Spleen (tissue), 11 donors: ENCODE measurements around the gene JPH2. TPM values are rescaled to one million over a fixed set of nuclear protein-coding genes. Genes with fewer than 3 reads are reported as not detected.

ENCODE experiments used
- DNase-seq: peaks from one replicate; pipeline ENCODE4 v3.0.0-alpha.2; 2020
- H3K27ac ChIP-seq, 8 donors: fragments of 200-600 bp; sonication (generic) in 7 of 8; 1 replicate in 4 of 8; 2 replicates in 4 of 8; pipeline versions ENCODE4 v1.5.0 to v1.8.0; 2016 to 2021; ENCODE audit warnings: inconsistent platforms in 4 of 8, mild to moderate bottlenecking in 4 of 8, moderate library complexity in 1 of 8
- H3K27me3 ChIP-seq, 7 donors: fragments of 200-600 bp; sonication (generic) in 6 of 7; replicated peaks in 1 of 7; 1 replicate in 4 of 7; 2 replicates in 3 of 7; pipeline versions ENCODE4 v1.5.0 to v1.8.0; 2016 to 2021; ENCODE audit warnings: inconsistent platforms in 3 of 7, mild to moderate bottlenecking in 1 of 7
- H3K36me3 ChIP-seq, 6 donors: fragments of 200-600 bp; sonication (generic) in 5 of 6; 1 replicate in 4 of 6; 2 replicates in 2 of 6; pipeline versions ENCODE4 v1.5.0 to v1.8.0; 2016 to 2021; ENCODE audit warnings: inconsistent platforms in 2 of 6
- H3K4me1 ChIP-seq, 6 donors: fragments of 200-600 bp; sonication (generic) in 5 of 6; 1 replicate in 3 of 6; 2 replicates in 3 of 6; pipeline versions ENCODE4 v1.5.0 to v1.8.0; 2016 to 2021; ENCODE audit warnings: inconsistent platforms in 3 of 6
- H3K4me3 ChIP-seq, 8 donors: fragments of 200-600 bp; sonication (generic) in 7 of 8; 1 replicate in 4 of 8; 2 replicates in 4 of 8; pipeline versions ENCODE4 v1.5.0 to v1.8.0; 2016 to 2021; ENCODE audit warnings: inconsistent platforms in 4 of 8, mild to moderate bottlenecking in 4 of 8, moderate library complexity in 2 of 8
- H3K9me3 ChIP-seq, 8 donors: fragments of 200-600 bp; sonication (generic) in 7 of 8; 1 replicate in 4 of 8; 2 replicates in 4 of 8; pipeline versions ENCODE4 v1.5.0 to v1.8.0; 2016 to 2021; ENCODE audit warnings: inconsistent platforms in 4 of 8
- CTCF ChIP-seq, 11 experiments: fragments of 200-600 bp in 7 of 11; fragments of 450-650 bp in 4 of 11; sonication (generic) in 4 of 11; IDR thresholded peaks in 8 of 11; conservative IDR thresholded peaks in 3 of 11; 1 replicate in 7 of 11; 2 replicates in 4 of 11; pipeline versions ENCODE4 v1.4.0 to v1.8.0; 2016 to 2021; ENCODE audit warnings: antibody characterized with exemption in 11 of 11, inconsistent platforms in 4 of 11, mild to moderate bottlenecking in 1 of 11
- POLR2A ChIP-seq, 3 donors: fragments of 450-650 bp; IDR thresholded peaks; one replicate each; pipeline ENCODE4 v1.5.1; 2017; ENCODE audit warnings: antibody characterized with exemption in 3 of 3, mild to moderate bottlenecking in 1 of 3
- POLR2AphosphoS5 ChIP-seq, 3 donors: sonication (generic); formaldehyde crosslinking; IDR thresholded peaks; one replicate each; pipeline ENCODE4 v1.5.1; 2017; ENCODE audit warnings: antibody characterized with exemption in 3 of 3
- WGBS, 5 donors: extraction: QIAGEN DNeasy Blood & Tissue Kit in 3 of 5; methylation state at CpG; one replicate each; pipeline versions ENCODE4 v1.1.5 to v1.1.7; 2013 to 2018; 5-methylcytosine and 5-hydroxymethylcytosine counted together
- intact Hi-C: fragments of 100-400 bp; cut with DNase I; formaldehyde crosslinking; loops from one replicate; pipeline ENCODE4 v1.15.0; 2023; ENCODE audit warnings: low total_unique reads
- polyA plus RNA-seq, 3 donors: library from polyadenylated mRNA; stranded (reverse); fragments of 200-250 nt; gene quantifications; one replicate each; pipeline ENCODE4 v1.2.1, GENCODE V29; 2013
- total RNA-seq, 7 donors: library from RNA; depleted of rRNA in 3 of 7; stranded (reverse); fragments of >200 nt in 3 of 7; fragmentation: NEBNext Ultra II Directional in 4 of 7; extraction: Animal tissue kit (Norgen Biotek cat#: 25700) in 4 of 7; gene quantifications; one replicate each; pipeline versions ENCODE4 v1.1.0 to v1.2.1, GENCODE V29; 2016 to 2021
- donor health status: healthy with polysubstance abuse.
- donor health status: DM: no; HTN: no; CAD: no; lungs with moderate emphysema.
- donor health status: DM: no; HTN: no; CAD: no.
- donor health status: Bipolar disorder and iron deficiency.
- donor health status: healthy.
- donor health status: DM: no; HTN: no; CAD: no.
- donor health status: DM: yes; HTN: yes; CAD: no.

The JPH2 gene
- total and polyA plus RNA-seq, 10 donors, result 0.50 to 4.4 (median 1.3) TPM

GRCh38 chr20:44208770-44209169 is 21.8 kb upstream of the JPH2 start:
- Histone ChIP-seq H3K4me1 (peaks cover 18 to 84% (median 59%) of the 10 kb centered on the region in 6 donors), H3K27ac (peak overlapping the region in 4 of 8 donors; percentile 34 to 99 (median 98)), H3K9me3 (no peaks in the 10 kb centered on the region), H3K36me3 (peaks cover 0 to 31% (median 24%) of the 10 kb centered on the region in 6 donors), H3K4me3 (peak overlapping the region in 6 of 8 donors; percentile 76 to 99 (median 92)), H3K27me3 (no peaks in the 10 kb centered on the region)
- WGBS, 5 donors, result 21 to 41% (median 28%) methylated on average over 7 of the region's 7 CpGs
- intact Hi-C loops, result no loop called here
- DNase-seq, result no peak
- TF ChIP-seq POLR2A (IDR thresholded peaks at IDR 0.05) (no peak), POLR2AphosphoS5 (IDR thresholded peaks at IDR 0.05) (no peak)

GRCh38 chr20:44208165-44208564 is 21.2 kb upstream of the JPH2 start:
- no peak for DNase-seq
- TF ChIP-seq POLR2A (IDR thresholded peaks at IDR 0.05) (no peak), POLR2AphosphoS5 (IDR thresholded peaks at IDR 0.05) (no peak), CTCF (IDR thresholded peaks at IDR 0.05 in 8 of 11, conservative IDR thresholded peaks at IDR 0.05 in 3 of 11) (no peak)
- Histone ChIP-seq H3K4me1 (peaks cover 18 to 87% (median 59%) of the 10 kb centered on the region in 6 donors), H3K27me3 (no peaks in the 10 kb centered on the region), H3K4me3 (peak overlapping the region in 5 of 8 donors; percentile 76 to 99 (median 89)), H3K36me3 (peaks cover 0 to 36% (median 25%) of the 10 kb centered on the region in 6 donors), H3K27ac (peak overlapping the region in 4 of 8 donors; percentile 34 to 99 (median 98)), H3K9me3 (no peaks in the 10 kb centered on the region)
- 43 to 60% (median 55%) methylated on average over 7 of the region's 7 CpGs for WGBS, 5 donors
- intact Hi-C loops, result no loop called here

- peak overlapping the region in 4 of 8 donors; percentile 33 to 99 (median 41) for H3K27ac ChIP-seq
- H3K4me1 ChIP-seq, result peaks cover 18 to 85% (median 55%) of the 10 kb centered on the region in 6 donors
These were observed 20.2 kb upstream of the JPH2 start for GRCh38 chr20:44207126-44207723.

GRCh38 chr20:44206132-44206531 is 19.1 kb upstream of the JPH2 start:
- Histone ChIP-seq H3K27ac (no peak overlapping the region), H3K4me3 (no peak overlapping the region), H3K27me3 (no peaks in the 10 kb centered on the region), H3K4me1 (peaks cover 18 to 76% (median 46%) of the 10 kb centered on the region in 6 donors), H3K36me3 (peaks cover 0 to 56% (median 41%) of the 10 kb centered on the region in 6 donors), H3K9me3 (no peaks in the 10 kb centered on the region)
- DNase-seq, result no peak
- TF ChIP-seq CTCF (IDR thresholded peaks at IDR 0.05 in 8 of 11, conservative IDR thresholded peaks at IDR 0.05 in 3 of 11) (no peak), POLR2AphosphoS5 (IDR thresholded peaks at IDR 0.05) (no peak), POLR2A (IDR thresholded peaks at IDR 0.05) (no peak)
- intact Hi-C loops, result no loop called here

More at GRCh38 chr20:44207126-44207723, 20.2 kb upstream of the JPH2 start:
- Histone ChIP-seq H3K27me3 (no peaks in the 10 kb centered on the region), H3K36me3 (peaks cover 0 to 45% (median 31%) of the 10 kb centered on the region in 6 donors), H3K4me3 (peak overlapping the region in 1 of 8 donors; percentile 99), H3K9me3 (no peaks in the 10 kb centered on the region)
- 30 to 40% (median 31%) methylated on average over 3 of the region's 3 CpGs for WGBS, 5 donors
- TF ChIP-seq POLR2A (IDR thresholded peaks at IDR 0.05) (no peak), CTCF (IDR thresholded peaks at IDR 0.05 in 8 of 11, conservative IDR thresholded peaks at IDR 0.05 in 3 of 11) (no peak), POLR2AphosphoS5 (IDR thresholded peaks at IDR 0.05) (no peak)
- DNase-seq, result no peak
- intact Hi-C loops, result no loop called here
